GM21529 (cell line): ENCODE results near the gene RSRC1.
A peak's percentile ranks its signal among the peaks of the same experiment; 100 is the strongest.

Experiments used
- ATAC-seq: cut with Tn5 transposase; IDR thresholded peaks from one replicate; pipeline ENCODE4 v1.9.1; 2021; ENCODE audit not compliant: unreplicated experiment

The RSRC1 gene

DNA sequence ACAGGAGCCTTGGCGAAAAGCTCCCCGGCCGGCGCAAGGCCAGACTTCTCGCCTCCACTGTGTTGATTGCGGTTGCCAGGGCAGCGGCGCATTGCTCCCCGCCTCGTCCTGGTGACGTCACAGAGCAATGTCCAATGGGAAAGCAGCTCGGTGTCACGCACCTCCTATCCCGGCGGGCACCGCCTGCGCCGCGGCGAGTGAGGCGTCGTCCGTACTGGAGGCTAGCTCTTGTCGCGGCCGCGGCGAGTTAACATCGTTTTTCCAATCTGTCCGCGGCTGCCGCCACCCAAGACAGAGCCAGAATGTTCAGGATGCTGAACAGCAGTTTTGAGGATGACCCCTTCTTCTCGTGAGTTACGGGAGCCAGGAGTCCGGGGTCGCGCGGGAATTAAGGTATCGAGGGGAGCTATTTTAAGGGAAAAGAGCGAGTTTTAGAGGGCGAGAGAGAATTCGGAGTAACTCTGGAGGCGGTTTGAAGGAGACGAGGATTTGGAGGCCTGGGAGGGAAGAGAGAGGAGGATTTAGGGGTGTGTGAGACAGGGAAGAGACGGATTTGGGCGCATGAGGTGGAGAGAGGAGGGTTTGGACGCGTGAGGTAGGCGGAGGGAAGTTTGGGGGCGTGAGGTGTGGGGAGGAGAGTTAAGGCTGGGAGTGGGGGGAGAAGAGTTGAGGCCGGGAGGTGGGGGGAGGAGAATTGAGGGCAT lies 461.3 kb downstream of the RSRC1 start, which contains the start of gene MLF1:
MLF1 (plus strand) TSS at position 196 of the 704 bp plus-strand sequence; CDS start at position 303, 107 bp downstream.
- ATAC-seq = peak; percentile 98

DNA sequence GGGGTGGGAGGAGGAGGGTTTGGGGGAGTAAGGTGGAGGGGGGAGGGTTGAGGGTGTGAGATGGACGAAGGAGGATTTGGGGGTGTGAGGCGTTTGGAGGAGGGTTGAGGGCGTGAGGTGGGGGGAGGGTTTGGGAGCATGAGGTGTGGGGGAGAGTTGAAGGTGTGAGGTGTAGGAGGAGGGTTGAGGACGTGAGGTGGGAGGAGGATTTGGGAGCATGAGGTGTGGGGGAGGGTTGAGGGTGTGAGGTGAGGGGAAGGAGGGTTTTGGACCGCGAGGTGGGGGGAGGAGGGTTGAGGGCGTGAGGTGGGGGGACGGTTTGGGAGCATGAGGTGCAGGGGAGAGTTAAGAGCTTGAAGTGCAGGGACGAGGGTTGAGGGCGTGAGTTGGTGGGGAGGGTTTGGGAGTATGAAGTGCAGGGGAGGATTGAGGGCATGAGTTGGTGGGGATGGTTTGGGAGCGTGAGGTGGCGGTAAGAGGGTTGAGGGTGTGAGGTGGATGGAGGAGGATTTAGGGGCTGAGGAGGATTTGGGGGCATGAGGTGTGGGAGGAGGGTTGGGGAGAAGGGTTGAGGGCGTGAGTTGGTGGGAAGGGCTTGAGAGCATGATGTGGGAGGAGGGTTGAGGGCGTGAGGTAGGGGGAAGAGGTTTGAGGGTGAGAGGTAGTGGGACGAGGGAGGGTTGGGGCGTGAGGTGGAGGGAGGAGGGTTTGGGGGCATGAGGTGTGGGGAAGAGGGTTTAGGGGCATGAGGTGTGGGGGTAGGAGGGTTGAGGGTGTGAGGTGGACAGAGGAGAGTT lies 462.3 kb downstream of the RSRC1 start:
- no peak for ATAC-seq

DNA sequence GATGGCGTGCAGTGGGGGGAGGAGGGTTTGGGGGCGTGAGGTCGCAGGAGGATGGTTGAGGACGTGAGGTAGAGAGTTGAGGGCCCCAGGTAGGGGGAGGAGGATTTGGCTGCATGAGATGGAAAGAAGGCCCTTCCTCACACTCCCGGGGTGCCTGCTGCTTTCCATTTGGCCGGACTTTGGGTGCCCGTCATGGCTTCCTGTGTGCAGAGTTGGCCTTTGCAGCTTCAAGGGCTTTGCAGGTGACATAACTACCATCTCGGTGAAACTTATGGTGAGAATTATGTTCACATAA lies 462.8 kb downstream of the RSRC1 start:
- no peak for ATAC-seq

DNA sequence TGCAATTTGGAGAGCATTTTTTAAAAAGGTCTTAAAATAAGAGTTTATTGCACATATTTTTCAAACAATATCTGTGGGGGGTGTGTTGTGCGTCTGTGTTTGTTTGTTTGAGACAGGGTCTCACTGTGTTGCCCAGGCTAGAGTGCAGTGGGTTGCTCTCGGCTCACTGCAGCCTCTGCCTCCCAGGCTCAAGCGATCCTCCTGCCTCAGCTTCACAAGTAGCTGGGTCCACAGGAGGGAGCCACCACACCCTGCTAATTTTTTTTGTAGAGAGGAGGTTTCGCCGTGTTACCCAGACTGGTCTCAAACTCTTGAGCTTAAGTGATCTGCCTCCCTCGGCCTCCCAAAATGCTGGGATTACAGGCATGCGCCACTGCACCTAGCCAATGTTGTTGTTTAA lies 463.8 kb downstream of the RSRC1 start:
- ATAC-seq = no peak

DNA sequence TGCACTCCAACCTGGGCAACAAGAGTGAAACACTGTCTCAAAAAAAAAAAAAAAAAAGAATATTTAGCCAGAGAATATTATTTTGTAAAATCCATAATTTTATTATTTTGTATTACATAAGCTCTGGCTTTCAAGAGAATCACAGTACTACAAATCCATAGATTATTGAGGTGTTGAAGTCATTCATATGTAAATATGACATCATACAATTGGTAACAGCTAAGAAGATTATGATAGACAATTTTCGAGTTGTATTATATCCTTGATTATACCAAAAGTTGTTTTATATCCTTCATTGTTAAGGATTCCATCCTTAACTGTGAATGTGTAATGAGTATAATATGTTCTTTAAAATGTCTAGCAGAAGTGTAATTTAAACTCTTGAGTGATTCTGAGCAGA lies 464.8 kb downstream of the RSRC1 start:
- ATAC-seq = no peak

DNA sequence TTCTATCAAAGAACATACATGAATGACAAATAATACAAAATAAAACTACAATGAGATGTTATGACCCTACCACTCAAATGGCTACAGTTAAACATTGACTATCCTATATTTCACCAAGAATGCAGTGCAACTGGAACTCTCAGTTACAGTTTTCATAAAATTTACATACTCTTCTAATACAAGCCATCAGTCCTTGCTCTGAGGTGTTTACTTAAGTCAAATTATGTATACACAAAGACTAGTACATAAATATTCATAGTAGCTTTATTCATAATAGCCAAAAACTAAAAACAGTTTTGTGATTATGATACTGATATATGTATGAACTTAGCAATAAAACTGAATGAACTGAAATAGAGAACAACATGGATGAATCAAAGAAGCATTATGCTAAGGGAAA lies 480.3 kb downstream of the RSRC1 start:
- ATAC-seq = no peak
